T-helper 2 cell treated with Interferon-gamma antibody and Interleukin-4, amounts not matched to agents 5 μg/mL and 100 μg/mL, for 36 hours (primary cell): ENCODE data around the gene ARSB.
"Not testable (repeated sequence)": the region's sequence is repeated elsewhere in the genome, so short reads cannot be mapped to it uniquely, and the experiment has no call there.

Experiments used
- DNase-seq: peaks from one replicate; pipeline ENCODE4 v3.0.0; 2021; ENCODE audit warnings: low spot score
- H3K27ac Mint-ChIP-seq: one replicate; pipeline ENCODE4 v1.8.0; 2021; ENCODE audit warnings: mild to moderate bottlenecking, mixed read lengths
- H3K27me3 Mint-ChIP-seq: one replicate; pipeline ENCODE4 v1.8.0; 2021; ENCODE audit warnings: low read depth, mixed read lengths
- H3K36me3 Mint-ChIP-seq: one replicate; pipeline ENCODE4 v1.8.0; 2021; ENCODE audit warnings: low read depth, mixed read lengths
- H3K4me1 Mint-ChIP-seq: one replicate; pipeline ENCODE4 v1.8.0; 2021; ENCODE audit warnings: low read depth, mixed read lengths
- H3K4me3 Mint-ChIP-seq: one replicate; pipeline ENCODE4 v1.8.0; 2022; ENCODE audit warnings: mild to moderate bottlenecking, moderate library complexity, mixed read lengths
- H3K9me3 Mint-ChIP-seq: one replicate; pipeline ENCODE4 v1.8.0; 2021; ENCODE audit warnings: mixed read lengths

The ARSB gene

DNA sequence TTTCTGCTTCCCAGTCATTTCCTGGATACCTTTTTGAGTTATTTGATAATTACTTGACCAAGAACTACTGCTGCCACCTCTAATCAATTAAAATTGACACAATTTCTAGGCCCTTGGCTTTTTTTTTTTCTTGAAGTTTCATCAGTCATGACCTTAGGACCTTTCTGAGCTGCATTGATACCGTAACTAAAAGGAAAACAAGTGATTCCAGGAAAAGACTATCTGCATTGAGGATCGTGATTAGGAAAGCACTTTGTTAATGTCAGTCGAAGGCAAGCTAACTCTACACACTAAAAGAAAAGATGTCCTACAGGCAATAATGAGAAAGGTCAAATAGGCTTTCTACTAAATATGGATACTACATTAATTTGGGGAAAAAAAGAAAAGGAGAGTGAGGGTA, 69.9 kb downstream of the ARSB start:
- no peaks in the 10 kb centered on the region for H3K27me3 Mint-ChIP-seq

DNA sequence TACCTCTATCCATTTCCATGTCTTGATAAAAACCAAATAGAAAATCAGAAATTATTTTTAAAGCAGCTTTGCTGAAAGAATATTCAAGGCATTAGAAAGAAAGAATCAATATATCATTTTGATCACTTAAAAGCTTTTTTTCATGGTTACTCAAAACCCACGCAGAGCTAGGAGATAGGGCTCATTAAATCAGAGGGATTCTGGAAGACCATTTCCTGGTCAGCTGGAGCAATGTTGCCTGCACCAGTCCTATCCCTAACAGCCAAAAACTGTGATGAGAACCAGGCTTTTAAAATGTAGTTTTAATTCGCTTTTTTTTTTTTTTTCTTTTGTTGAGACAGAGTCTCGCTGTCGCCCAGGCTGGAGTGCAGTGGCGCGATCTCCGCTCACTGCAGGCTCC, 72.3 kb downstream of the ARSB start:
- Mint-ChIP-seq H3K4me3 (no peak overlapping the region), H3K4me1 (peaks cover 2% of the 10 kb centered on the region), H3K9me3 (no peaks in the 10 kb centered on the region), H3K36me3 (no peaks in the 10 kb centered on the region), H3K27me3 (no peaks in the 10 kb centered on the region), H3K27ac (no peak overlapping the region)
- no peak for DNase-seq

More for the DNA sequence above, 69.9 kb downstream of the ARSB start:
- Mint-ChIP-seq H3K4me3 (no peak overlapping the region), H3K9me3 (no peaks in the 10 kb centered on the region), H3K27ac (no peak overlapping the region), H3K36me3 (no peaks in the 10 kb centered on the region), H3K4me1 (peaks cover 2% of the 10 kb centered on the region)
- no peak for DNase-seq

DNA sequence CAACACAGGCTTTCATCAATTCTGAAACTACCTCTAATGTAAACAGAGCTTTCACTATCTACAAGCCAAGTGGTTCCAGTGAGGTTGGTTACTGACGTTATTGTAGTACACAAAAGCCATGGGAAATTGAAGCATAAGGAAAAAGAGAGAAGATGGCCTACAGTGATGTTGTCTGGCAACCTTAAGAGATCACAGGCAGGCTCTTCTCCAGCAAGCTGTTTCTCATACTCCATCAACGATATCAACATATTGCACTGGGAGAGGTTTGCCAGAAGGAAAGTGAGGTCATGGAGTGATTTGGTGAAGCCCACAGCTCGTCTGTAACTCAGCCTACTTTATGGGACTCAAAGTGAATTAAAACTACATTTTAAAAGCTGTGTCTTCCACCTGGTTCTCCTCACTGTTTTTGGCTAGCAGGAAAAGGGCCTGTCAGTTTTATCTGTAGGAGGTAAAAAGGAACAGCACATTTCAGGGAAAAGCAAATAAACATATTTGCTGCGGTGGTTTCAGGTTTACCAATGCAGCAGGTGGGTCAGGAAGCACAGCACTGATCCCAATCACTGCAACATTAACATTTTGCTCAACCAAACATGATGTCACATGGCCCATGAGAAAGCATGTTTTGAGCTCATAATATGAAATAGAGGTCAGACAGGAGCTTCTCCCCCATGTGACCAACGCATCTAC, 72.9 kb downstream of the ARSB start:
- no peaks in the 10 kb centered on the region for H3K9me3 Mint-ChIP-seq
- no peak overlapping the region for H3K27ac Mint-ChIP-seq
- no peak for DNase-seq
- no peak overlapping the region for H3K4me3 Mint-ChIP-seq
- no peaks in the 10 kb centered on the region for H3K36me3 Mint-ChIP-seq
- H3K4me1 Mint-ChIP-seq, result peaks cover 3% of the 10 kb centered on the region
- no peaks in the 10 kb centered on the region for H3K27me3 Mint-ChIP-seq

DNA sequence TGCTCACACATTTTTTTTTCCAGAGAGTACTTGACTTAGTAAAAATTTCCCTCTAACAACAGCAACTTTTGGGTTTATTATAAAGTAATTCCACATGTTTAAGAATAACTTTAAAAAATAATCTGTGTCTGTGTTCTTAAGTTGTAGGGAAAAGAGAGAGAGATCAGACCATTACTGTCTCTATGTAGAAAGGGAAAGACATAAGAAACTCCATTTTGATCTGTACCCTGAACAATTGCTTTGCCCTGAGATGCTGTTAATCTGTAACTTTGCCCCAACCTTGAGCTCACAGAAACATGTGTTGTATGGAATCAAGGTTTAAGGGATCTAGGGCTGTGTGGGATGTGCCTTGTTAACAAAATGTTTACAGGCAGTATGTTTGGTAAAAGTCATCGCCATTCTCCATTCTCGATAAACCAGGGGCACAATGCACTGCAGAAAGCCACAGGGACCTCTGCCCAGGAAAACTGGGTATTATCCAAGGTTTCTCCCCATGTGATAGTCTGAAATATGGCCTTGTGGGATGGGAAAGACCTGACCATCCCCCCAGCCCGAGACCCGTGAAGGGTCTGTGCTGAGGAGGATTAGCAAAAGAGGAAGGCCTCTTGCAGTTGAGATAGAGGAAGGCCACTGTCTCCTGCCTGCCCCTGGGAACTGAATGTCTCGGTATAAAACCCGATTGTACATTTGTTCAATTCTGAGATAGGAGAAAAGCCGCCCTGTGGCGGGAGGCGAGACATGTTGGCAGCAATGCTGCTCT, 75.7 kb downstream of the ARSB start:
- not testable (repeated sequence) for H3K27ac Mint-ChIP-seq, H3K27me3 Mint-ChIP-seq, H3K4me3 Mint-ChIP-seq

DNA sequence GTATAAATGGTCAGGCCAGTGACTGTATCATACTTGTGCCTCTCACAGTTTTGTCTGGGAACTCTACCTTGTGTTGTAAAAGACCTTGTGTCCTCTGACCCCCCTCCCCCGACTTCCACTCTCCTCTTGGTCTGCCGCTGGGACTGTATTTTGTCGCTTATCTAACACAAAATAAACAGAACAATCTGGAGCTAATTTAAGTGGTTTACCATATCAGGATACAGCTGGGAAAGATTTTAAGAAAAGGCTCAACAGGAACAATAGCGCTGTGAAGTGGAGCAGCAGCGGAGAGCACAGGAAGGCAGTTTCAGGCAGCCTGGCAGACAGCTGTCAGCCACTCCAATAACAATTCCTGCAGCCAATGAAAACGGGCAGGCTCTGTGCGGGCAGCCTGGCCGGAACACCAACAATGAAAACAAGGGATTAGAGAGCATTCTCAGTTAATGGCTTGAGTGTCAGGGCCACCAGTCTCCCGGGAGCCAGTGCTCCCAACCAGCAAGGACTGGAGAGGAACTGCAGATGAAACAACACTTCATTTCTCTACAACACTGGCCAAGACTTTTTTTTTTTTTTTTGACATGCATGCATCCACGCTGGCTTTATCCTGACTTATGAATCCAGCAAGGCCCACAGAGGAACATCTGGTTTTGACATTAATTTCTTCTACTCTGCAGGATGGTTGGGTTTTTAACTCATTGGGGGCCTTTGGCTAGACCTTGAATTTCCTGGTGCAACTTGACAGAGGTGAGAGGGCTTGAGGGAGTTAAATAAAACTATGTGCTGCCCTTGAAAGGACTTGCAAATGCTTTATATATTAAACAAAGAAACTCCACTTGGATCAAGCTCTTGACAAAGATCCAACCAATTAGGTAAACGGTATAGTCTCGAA, 76.7 kb downstream of the ARSB start:
- DNase-seq, result no peak
- no peaks in the 10 kb centered on the region for H3K36me3 Mint-ChIP-seq

More for the DNA sequence above, 75.7 kb downstream of the ARSB start:
- not testable (repeated sequence) for H3K9me3 Mint-ChIP-seq, H3K4me1 Mint-ChIP-seq, DNase-seq, H3K36me3 Mint-ChIP-seq

DNA sequence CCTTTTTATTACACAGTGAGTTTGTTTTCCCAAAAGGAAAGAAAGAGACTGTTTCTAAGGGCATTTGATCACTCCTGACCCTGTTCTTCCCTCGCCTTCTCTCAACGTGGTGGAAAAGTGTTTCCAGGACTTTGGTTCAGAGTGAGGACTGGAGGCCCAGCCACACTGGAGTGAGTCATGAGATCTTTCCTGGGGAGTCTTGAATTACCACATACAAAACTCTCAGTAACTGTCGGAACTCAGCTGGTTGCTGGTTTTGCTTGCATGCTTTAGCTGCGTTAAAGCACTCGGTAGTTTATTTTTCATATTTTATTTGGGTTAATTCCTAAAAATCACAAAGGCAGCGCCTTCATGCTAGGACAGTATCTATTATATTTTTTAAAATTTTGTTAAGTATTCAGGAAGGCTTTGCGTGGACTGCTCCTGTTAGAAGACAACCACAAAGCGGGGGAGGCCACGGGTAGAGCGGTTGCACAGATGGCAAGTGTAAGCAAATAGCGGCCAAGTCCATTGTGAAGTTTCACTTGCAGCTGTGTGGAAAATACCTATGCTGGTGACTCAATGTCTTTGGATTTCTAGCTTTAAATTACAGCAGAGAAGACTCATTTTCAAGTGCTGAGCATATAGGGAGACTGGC, 77.7 kb downstream of the ARSB start:
- Mint-ChIP-seq H3K9me3 (no peaks in the 10 kb centered on the region), H3K4me3 (no peak overlapping the region), H3K4me1 (peaks cover 2% of the 10 kb centered on the region), H3K36me3 (no peaks in the 10 kb centered on the region), H3K27ac (no peak overlapping the region), H3K27me3 (no peaks in the 10 kb centered on the region)
- no peak for DNase-seq

More for the DNA sequence above, 76.7 kb downstream of the ARSB start:
- Mint-ChIP-seq H3K9me3 (no peaks in the 10 kb centered on the region), H3K4me3 (no peak overlapping the region), H3K27me3 (no peaks in the 10 kb centered on the region), H3K4me1 (peaks cover 2% of the 10 kb centered on the region), H3K27ac (no peak overlapping the region)

DNA sequence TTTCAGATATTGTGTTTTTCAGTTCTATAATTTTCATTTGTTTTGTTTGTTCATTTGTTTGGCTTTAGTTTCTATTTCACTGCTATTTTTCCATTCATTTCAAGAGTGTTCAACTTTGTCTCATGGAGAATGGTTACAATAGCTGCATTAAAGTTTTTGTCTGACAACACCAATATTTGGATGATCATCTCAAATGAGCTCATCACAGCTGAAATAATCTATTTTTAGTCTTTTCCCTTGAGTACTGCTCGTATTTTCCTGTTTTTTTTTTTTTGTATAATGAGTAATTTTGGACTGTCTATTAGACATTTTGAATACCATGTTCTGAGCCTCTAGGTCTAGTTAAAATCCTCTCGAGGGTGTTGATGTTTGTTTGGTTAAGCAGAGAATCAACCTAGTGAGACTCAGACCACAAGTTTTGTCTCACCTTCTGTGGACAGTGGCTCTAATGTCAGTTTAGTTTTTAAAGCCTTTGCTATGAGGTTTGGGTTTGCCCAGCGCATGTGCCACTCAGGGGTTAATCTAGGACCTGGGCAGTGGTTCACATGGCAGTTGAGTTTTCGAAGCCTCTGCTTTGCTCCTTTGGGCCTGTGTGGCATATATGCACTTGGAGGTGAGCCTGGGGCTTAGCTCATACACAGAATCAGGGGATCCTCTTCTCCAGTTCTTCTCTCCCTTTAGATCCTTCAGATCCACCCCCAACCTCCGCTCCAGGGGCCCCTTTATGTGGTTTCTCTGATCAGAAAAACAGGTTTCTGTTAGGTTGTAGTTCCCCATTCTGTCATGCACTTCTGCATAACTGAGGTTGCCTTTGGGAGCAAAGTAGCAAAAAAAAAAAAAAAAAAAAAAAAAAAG, 79.8 kb downstream of the ARSB start:
- DNase-seq, result no peak
- Mint-ChIP-seq H3K27me3 (no peaks in the 10 kb centered on the region), H3K4me1 (peaks cover 2% of the 10 kb centered on the region), H3K36me3 (no peaks in the 10 kb centered on the region), H3K4me3 (no peak overlapping the region), H3K27ac (no peak overlapping the region), H3K9me3 (no peaks in the 10 kb centered on the region)

DNA sequence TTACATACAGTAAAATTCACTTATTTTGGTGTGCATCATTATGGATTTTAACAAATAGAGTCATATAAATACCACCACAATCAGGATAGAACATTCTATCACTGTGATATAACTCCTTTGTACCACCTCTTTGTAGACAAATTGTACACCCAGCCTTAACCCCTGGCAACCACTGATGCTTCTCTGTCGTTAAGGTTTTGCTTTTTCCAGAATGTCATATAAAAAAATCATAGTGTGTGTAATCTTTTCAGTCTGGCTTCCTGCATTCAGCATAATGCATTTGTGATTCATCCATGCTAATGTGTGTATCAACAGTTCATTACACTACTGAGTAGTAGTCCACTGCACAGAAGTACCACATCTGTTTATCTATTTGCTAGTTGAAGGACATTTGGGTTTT, 81.2 kb downstream of the ARSB start:
- no peaks in the 10 kb centered on the region for H3K36me3 Mint-ChIP-seq
- H3K27me3 Mint-ChIP-seq, result no peaks in the 10 kb centered on the region
- peaks cover 4% of the 10 kb centered on the region for H3K9me3 Mint-ChIP-seq
- no peak for DNase-seq
- H3K4me1 Mint-ChIP-seq, result peaks cover 2% of the 10 kb centered on the region
- no peak overlapping the region for H3K27ac Mint-ChIP-seq
- H3K4me3 Mint-ChIP-seq, result no peak overlapping the region

DNA sequence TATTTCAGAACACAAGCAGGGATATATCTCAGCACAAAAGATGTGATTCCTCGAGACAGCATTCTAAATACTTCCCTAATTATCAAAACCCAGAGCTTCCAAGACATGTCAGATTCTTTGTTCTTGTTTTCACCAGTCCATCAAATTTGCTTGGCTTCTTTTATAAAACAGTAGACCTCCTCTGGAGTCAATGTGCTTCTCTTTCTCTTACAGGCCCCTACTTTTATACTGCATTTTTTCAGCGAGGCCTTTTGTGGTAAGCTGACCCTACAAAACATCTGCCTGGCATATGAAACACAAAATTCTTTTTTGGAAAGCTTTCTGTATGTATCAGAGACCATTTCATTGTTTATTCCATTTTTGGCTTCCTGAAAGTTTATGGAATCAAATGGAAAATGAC, 81.8 kb downstream of the ARSB start:
- Mint-ChIP-seq H3K36me3 (no peaks in the 10 kb centered on the region), H3K27ac (no peak overlapping the region), H3K27me3 (no peaks in the 10 kb centered on the region), H3K9me3 (peaks cover 4% of the 10 kb centered on the region), H3K4me3 (no peak overlapping the region), H3K4me1 (peaks cover 2% of the 10 kb centered on the region)
- DNase-seq, result no peak

DNA sequence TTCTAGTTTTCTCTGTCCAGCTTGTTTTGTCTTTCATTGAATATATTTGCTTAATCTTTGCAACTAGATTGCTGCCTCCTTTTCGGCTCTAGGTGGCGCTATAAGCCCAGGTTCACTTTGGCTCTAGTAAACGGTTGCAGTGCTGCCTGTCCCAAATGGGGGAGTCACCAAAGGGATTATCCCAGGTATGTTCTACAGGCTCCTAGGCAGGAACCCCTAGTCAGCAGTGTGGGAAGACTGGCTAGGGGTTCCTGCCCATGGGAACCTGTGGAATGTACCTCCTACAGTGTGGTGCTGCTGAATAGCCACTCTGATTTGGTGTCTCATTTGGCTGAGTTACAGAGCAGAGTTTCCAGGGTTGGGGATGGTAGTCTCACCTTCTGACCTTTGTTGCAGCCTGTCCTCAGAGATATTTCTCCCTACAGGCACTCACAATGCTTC, 85.2 kb downstream of the ARSB start:
- no peaks in the 10 kb centered on the region for H3K4me1 Mint-ChIP-seq

DNA sequence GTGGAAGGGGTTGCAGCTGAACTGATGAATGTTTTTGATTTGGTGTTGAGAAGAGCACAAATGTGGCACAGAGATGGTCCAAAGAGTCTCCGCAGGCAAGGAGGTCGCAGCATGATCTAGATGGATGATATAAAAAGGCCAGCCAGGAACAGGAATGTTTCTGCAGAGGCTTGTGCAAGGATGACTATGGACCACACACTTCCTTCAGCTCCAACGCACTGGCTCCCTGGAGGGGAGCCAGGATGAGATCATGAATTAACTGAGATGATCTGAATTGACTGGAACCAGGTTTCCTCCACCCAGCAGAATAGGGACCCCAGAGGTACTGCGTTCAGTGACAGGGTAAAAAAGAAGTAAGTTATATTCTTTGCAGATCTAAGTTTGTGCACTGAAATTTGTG, 89.0 kb downstream of the ARSB start:
- Mint-ChIP-seq H3K36me3 (no peaks in the 10 kb centered on the region), H3K27me3 (no peaks in the 10 kb centered on the region), H3K9me3 (peaks cover 4% of the 10 kb centered on the region), H3K27ac (no peak overlapping the region), H3K4me1 (peaks cover 2% of the 10 kb centered on the region), H3K4me3 (no peak overlapping the region)
- DNase-seq, result no peak

More for the DNA sequence above, 85.2 kb downstream of the ARSB start:
- no peaks in the 10 kb centered on the region for H3K27me3 Mint-ChIP-seq
- H3K4me3 Mint-ChIP-seq, result no peak overlapping the region
- peaks cover 4% of the 10 kb centered on the region for H3K9me3 Mint-ChIP-seq
- H3K27ac Mint-ChIP-seq, result no peak overlapping the region
- no peaks in the 10 kb centered on the region for H3K36me3 Mint-ChIP-seq
- peak; percentile 27 for DNase-seq

DNA sequence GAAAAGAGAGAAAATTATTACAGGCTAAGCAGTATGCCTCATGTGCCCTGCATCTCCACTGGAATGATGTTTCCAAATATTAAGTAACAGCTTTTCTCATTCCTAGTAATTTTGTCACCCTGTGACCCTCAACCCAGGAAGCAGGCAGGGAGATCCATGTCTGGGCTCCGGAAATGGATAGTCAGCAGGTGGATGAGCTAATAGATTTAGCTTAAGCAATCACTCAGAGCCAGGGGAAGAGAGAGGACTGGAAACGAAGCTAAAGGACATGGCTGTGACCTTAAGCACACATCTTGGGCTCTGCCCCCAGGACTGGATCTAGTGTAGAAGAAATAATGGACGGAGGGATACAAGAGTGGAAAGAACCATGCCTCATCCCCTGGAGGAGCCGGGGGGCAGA, 89.5 kb downstream of the ARSB start:
- Mint-ChIP-seq H3K36me3 (no peaks in the 10 kb centered on the region), H3K27ac (no peak overlapping the region), H3K27me3 (no peaks in the 10 kb centered on the region), H3K4me1 (peaks cover 2% of the 10 kb centered on the region), H3K9me3 (peaks cover 4% of the 10 kb centered on the region), H3K4me3 (no peak overlapping the region)
- no peak for DNase-seq
